Measurements from ENCODE around the gene ROBO2.

The ROBO2 gene

GRCh38 chr3:77125966-77126365 lies 86.1 kb downstream of the ROBO2 start:
- TF ChIP-seq, protein P1, sequence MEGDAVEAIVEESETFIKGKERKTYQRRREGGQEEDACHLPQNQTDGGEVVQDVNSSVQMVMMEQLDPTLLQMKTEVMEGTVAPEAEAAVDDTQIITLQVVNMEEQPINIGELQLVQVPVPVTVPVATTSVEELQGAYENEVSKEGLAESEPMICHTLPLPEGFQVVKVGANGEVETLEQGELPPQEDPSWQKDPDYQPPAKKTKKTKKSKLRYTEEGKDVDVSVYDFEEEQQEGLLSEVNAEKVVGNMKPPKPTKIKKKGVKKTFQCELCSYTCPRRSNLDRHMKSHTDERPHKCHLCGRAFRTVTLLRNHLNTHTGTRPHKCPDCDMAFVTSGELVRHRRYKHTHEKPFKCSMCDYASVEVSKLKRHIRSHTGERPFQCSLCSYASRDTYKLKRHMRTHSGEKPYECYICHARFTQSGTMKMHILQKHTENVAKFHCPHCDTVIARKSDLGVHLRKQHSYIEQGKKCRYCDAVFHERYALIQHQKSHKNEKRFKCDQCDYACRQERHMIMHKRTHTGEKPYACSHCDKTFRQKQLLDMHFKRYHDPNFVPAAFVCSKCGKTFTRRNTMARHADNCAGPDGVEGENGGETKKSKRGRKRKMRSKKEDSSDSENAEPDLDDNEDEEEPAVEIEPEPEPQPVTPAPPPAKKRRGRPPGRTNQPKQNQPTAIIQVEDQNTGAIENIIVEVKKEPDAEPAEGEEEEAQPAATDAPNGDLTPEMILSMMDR (IDR thresholded peaks at IDR 0.05; ENCODE audit: control insufficient read depth, insufficient read depth, low read depth, low read length, missing control alignments), result no peak
- no peak for DNase-seq (ENCODE audit: low read depth)
- no peak overlapping the region for H3K4me3 ChIP-seq (ENCODE audit: control insufficient read depth, low read depth, low read length)

- H3K4me3 ChIP-seq (ENCODE audit: control insufficient read depth, low read depth, low read length), result no peak overlapping the region
- TF ChIP-seq, protein P1 (IDR thresholded peaks at IDR 0.05; ENCODE audit: control insufficient read depth, insufficient read depth, low read depth, low read length, missing control alignments), result no peak
- DNase-seq (ENCODE audit: low read depth), result no peak
Measured at GRCh38 chr3:77134769-77135168, 94.9 kb downstream of the ROBO2 start.

DNA sequence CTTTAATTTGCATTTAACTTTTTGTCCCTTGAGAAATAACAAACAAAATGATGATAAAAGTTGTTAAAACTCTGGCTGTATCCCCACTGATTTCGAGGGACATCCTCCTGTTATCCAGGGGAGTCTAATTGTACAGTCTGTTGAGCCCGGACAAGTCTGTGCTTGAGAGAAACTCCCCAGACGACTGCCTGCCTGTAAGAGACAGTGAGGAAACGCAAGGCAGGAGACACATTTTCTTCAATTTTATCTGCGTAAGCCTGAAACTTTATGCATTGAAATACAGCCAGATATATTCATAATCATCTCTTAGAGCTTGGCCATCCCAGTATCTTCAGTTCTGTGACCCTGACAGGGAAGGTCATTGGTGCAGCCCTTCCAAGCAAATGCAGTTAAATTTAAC lies 97.7 kb downstream of the ROBO2 start:
- H3K4me3 ChIP-seq (ENCODE audit: control insufficient read depth, low read depth, low read length), result no peak overlapping the region
- DNase-seq (ENCODE audit: low read depth), result no peak
- TF ChIP-seq, protein P1 (IDR thresholded peaks at IDR 0.05; ENCODE audit: control insufficient read depth, insufficient read depth, low read depth, low read length, missing control alignments), result no peak

- H3K4me3 ChIP-seq (ENCODE audit: control insufficient read depth, low read depth, low read length), result no peak overlapping the region
- TF ChIP-seq, protein P1 (IDR thresholded peaks at IDR 0.05; ENCODE audit: control insufficient read depth, insufficient read depth, low read depth, low read length, missing control alignments), result no peak
- no peak for DNase-seq (ENCODE audit: low read depth)
Measured at GRCh38 chr3:77139624-77140023, 99.7 kb downstream of the ROBO2 start.

- DNase-seq (ENCODE audit: low read depth), result no peak
- H3K4me3 ChIP-seq (ENCODE audit: control insufficient read depth, low read depth, low read length), result no peak overlapping the region
- TF ChIP-seq, protein P1 (IDR thresholded peaks at IDR 0.05; ENCODE audit: control insufficient read depth, insufficient read depth, low read depth, low read length, missing control alignments), result no peak
Measured at GRCh38 chr3:77141423-77141822, 101.5 kb downstream of the ROBO2 start.

DNA sequence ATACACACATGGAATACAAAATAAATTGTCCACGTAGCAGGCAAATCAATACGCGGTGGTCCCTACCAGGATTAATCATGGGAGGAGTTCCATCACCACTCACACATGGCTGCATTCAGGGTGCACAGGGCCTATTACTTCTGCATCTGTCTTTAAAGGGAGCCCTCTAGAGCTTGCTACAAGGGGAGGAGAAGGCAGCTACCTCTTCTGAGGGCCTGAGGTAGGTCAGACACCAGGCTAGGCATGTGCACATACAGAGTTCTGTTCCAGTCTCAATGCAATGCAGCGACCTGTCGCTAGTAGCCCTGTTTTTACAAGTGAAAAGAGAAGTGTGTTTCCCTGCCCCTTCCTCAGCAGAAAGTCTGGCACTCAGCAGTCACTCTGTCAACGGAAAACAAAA lies 102.7 kb downstream of the ROBO2 start:
- TF ChIP-seq, protein P1 (IDR thresholded peaks at IDR 0.05; ENCODE audit: control insufficient read depth, insufficient read depth, low read depth, low read length, missing control alignments), result no peak
- no peak for DNase-seq (ENCODE audit: low read depth)

DNA sequence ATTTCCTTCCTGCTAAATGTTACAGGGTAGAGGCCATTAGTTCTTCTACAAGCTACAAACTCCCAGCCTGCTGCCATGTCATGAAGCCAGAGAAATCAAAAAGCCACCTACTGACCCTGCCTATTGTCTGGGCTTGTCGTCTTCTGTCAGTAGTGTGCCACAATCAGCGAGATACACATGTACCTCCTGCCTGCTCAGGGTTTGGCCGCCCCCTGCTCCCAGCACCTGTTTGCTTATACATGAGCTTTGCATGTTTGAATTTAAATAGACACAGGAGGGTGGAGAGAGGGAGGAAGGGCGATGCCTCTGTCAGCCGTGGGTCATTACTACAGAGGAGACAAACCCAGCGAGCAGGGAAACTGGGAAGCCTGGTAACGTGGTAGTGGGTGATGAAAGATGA lies 106.1 kb downstream of the ROBO2 start:
- TF ChIP-seq, protein P1 (IDR thresholded peaks at IDR 0.05; ENCODE audit: control insufficient read depth, insufficient read depth, low read depth, low read length, missing control alignments), result no peak
- no peak overlapping the region for H3K4me3 ChIP-seq (ENCODE audit: control insufficient read depth, low read depth, low read length)
- no peak for DNase-seq (ENCODE audit: low read depth)

More for the DNA sequence above, 102.7 kb downstream of the ROBO2 start:
- H3K4me3 ChIP-seq (ENCODE audit: control insufficient read depth, low read depth, low read length), result no peak overlapping the region
